ENCODE results near the gene TBC1D10A. TPM values are rescaled to one million over a fixed set of nuclear protein-coding genes. Genes with fewer than 3 reads are reported as not detected.

The TBC1D10A gene
- total RNA-seq, 2 experiments from 2014 or later = 38.9 to 41.8 TPM

DNA sequence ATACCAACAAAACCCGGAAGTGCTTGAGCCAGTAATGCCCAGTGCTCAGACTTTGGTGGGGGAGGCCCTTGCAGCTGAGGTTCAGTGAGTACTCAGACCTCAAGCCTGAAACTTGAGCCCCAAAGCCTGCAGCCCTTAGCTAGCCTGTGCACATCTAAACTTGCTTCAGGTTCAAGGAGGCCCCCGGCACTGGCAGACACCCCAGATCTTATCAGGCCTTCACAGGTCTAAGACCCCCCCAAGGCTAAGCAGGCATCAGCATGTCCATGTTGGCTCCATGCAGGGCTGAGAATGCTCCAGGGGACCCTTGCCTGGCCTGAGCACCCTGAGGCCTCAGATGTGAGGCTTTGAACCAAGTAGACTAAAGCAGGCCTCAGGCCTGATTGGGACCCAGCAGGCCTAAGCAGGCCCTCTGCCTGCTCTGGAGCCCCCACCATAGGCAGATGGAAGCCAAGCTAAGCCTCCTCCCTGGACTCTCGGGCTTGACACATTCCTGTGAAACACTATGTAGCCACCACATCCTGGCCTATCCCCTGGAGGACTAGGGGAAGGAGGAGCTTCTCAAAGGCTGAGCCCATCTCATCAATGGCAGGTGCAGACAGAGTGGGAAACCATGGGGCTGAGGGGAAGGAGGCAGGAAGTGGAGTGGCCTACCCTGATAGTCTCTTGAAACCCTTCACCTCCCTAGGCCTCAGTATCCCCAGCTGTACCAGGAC is 36.2 kb downstream of the TBC1D10A start:
- intact Hi-C loops (cut with DNase I, micrococcal nuclease) = loop anchor here in 1 of 2 experiments (1.0 kb wide), 2 partner anchors 15 to 66 kb away; partner anchors contain the start of gene SF3A1
- peak overlapping the region; percentile 75 for H3K4me3 ChIP-seq (ENCODE audit: low read length)
- H3K27me3 ChIP-seq (ENCODE audit: control insufficient read depth in 1 of 2, insufficient read depth in 2 of 2, low read length in 2 of 2) = no peaks in the 10 kb centered on the region
- Mint-ChIP-seq H3K4me3 (peak overlapping the region; percentile 97), H3K4me1 (ENCODE audit: low read depth) (peaks cover 58% of the 10 kb centered on the region), H3K27ac (peak overlapping the region; percentile 87), H3K9me3 (no peaks in the 10 kb centered on the region), H3K36me3 (ENCODE audit: low read depth) (peaks cover 70% of the 10 kb centered on the region), H3K27me3 (no peaks in the 10 kb centered on the region)
- no peak for ATAC-seq (ENCODE audit: poor library complexity)
- no peaks in the 10 kb centered on the region for H3K9me3 ChIP-seq (ENCODE audit: control insufficient read depth in 1 of 2, insufficient read depth in 1 of 2, low read length in 2 of 2)
- POLR2A ChIA-PET = interaction anchor here (0.6 to 9.8 kb wide), 14 partner anchors 8 to 135 kb away, joined by 3 to 268 read pairs (median 10); partner anchors contain the start of genes CCDC157, MTFP1, RNF215 and SEC14L2
- H3K27ac ChIP-seq (ENCODE audit: low read depth in 1 of 2, low read length in 2 of 2) = peak overlapping the region; percentile 37 to 60
- peaks cover 64% of the 10 kb centered on the region for H3K4me1 ChIP-seq (ENCODE audit: insufficient read depth, low read length)
- CTCF ChIA-PET = interaction anchor here (1.5 to 6.8 kb wide), 9 partner anchors 14 to 134 kb away, joined by 4 to 99 read pairs (median 20); partner anchors contain the start of genes CCDC157, RNF215, SF3A1 and TBC1D10A
- H3K36me3 ChIP-seq (ENCODE audit: insufficient read depth, low read length) = peaks cover 48% of the 10 kb centered on the region
- TF ChIP-seq, protein P1, sequence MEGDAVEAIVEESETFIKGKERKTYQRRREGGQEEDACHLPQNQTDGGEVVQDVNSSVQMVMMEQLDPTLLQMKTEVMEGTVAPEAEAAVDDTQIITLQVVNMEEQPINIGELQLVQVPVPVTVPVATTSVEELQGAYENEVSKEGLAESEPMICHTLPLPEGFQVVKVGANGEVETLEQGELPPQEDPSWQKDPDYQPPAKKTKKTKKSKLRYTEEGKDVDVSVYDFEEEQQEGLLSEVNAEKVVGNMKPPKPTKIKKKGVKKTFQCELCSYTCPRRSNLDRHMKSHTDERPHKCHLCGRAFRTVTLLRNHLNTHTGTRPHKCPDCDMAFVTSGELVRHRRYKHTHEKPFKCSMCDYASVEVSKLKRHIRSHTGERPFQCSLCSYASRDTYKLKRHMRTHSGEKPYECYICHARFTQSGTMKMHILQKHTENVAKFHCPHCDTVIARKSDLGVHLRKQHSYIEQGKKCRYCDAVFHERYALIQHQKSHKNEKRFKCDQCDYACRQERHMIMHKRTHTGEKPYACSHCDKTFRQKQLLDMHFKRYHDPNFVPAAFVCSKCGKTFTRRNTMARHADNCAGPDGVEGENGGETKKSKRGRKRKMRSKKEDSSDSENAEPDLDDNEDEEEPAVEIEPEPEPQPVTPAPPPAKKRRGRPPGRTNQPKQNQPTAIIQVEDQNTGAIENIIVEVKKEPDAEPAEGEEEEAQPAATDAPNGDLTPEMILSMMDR (IDR thresholded peaks at IDR 0.05) = no peak
- DNase-seq = peak in 1 of 14 experiments; percentile 25

DNA sequence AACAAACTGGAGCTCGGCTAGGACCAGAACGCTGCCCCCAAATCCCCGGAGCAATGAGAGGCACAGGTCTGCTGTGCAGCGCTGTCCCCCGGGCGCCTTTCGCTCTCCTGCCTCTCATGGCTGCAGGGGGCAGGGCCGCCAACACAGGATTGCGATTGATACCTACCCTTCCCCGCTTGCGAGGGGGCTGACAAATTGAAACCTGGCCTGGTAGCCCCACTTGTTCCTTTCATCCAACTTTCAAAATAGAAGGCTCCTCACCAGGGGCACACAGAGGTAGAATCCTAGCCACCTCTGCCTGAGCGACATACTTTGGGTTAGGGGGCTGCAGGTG is 36.8 kb downstream of the TBC1D10A start:
- H3K27ac Mint-ChIP-seq = peak overlapping the region; percentile 87
- H3K4me1 Mint-ChIP-seq (ENCODE audit: low read depth) = peaks cover 56% of the 10 kb centered on the region
- CTCF ChIA-PET = interaction anchor here (1.8 to 6.8 kb wide), 9 partner anchors 8 to 134 kb away, joined by 4 to 99 read pairs (median 20); partner anchors contain the start of genes CCDC157, RNF215, SF3A1 and TBC1D10A
- no peaks in the 10 kb centered on the region for H3K9me3 Mint-ChIP-seq
- Histone ChIP-seq H3K27ac (ENCODE audit: low read depth in 1 of 2, low read length in 2 of 2) (peak overlapping the region; percentile 37 to 60), H3K4me3 (ENCODE audit: low read length) (peak overlapping the region; percentile 75), H3K36me3 (ENCODE audit: insufficient read depth, low read length) (peaks cover 48% of the 10 kb centered on the region), H3K27me3 (ENCODE audit: control insufficient read depth in 1 of 2, insufficient read depth in 2 of 2, low read length in 2 of 2) (no peaks in the 10 kb centered on the region), H3K4me1 (ENCODE audit: insufficient read depth, low read length) (peaks cover 59% of the 10 kb centered on the region), H3K9me3 (ENCODE audit: control insufficient read depth in 1 of 2, insufficient read depth in 1 of 2, low read length in 2 of 2) (no peaks in the 10 kb centered on the region)
- TF ChIP-seq, protein P1 (IDR thresholded peaks at IDR 0.05) = no peak
- ATAC-seq (ENCODE audit: poor library complexity) (peak; percentile 37), DNase-seq (no peak)
- intact Hi-C loops (cut with DNase I, micrococcal nuclease) = loop anchor here (1.0 to 5.0 kb wide), 6 partner anchors 15 to 195 kb away; partner anchors contain the start of genes SF3A1 (in 2 of the 2), MTFP1 (in 1 of the 2) and TBC1D10A (in 1 of the 2)
- peaks cover 68% of the 10 kb centered on the region for H3K36me3 Mint-ChIP-seq (ENCODE audit: low read depth)
- no peaks in the 10 kb centered on the region for H3K27me3 Mint-ChIP-seq
- POLR2A ChIA-PET = interaction anchor here (0.6 to 9.8 kb wide), 12 partner anchors 8 to 135 kb away, joined by 3 to 268 read pairs (median 28); partner anchors contain the start of genes CCDC157, MTFP1, RNF215 and SEC14L2
- H3K4me3 Mint-ChIP-seq = peak overlapping the region; percentile 97

DNA sequence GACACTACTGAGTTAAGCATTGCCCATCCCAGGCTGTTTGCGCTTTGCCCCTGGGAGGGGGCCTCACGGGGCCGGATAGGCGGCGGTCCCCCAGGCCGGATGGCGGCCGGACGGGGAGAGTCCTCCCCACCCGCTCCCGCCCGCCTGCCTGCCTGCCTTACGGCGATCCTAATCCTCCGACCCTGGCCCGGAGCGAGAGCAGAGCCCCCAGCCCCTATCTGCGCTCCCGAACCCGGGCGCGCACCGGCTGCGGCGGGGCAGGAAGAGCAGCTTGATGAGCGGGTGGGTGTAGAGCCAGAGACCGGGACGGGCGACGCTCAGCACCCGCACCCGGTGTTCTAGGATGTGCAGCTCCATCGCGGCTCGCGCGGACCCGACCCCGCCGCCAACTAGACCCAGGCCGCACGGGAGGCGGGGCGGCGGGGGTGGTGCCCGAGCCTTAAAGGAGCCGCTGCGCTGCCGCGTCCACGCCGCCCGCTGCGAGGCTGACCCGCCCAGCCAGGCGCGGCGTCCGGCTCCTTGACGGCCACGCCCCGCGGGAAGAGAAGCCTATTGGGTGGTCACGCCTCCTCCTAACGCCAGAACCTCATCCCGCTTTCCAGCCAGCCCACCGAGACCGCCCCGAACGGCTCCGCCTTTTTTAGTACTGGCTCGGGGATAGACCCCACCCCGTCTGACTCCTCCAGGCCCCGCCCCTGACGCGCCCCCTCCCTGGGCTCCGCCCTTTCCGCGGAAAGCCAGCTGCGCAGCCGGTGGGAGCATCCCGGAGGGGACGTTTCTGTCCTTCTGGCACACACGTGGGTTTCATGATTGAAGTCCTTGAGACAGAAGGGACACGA is 37.4 kb downstream of the TBC1D10A start, which contains the start of gene CASTOR1:
Gene CASTOR1, minus strand, starts transcription at position 365 of the 839 bp plus-strand sequence. Its CDS starts 8 bp downstream, at position 357.
- Histone ChIP-seq H3K27ac (ENCODE audit: low read depth in 1 of 2, low read length in 2 of 2) (peak within 1 kb of the TSS; percentile 51 to 60), H3K27me3 (ENCODE audit: control insufficient read depth in 1 of 2, insufficient read depth in 2 of 2, low read length in 2 of 2) (no peaks in the 10 kb centered on the region), H3K4me3 (ENCODE audit: low read length) (peak within 1 kb of the TSS; percentile 75), H3K36me3 (ENCODE audit: insufficient read depth, low read length) (peaks cover 45% of the 10 kb centered on the region), H3K9me3 (ENCODE audit: control insufficient read depth in 1 of 2, insufficient read depth in 1 of 2, low read length in 2 of 2) (no peaks in the 10 kb centered on the region), H3K4me1 (ENCODE audit: insufficient read depth, low read length) (peaks cover 54% of the 10 kb centered on the region)
- Mint-ChIP-seq H3K27ac (peak within 1 kb of the TSS; percentile 89), H3K36me3 (ENCODE audit: low read depth) (peaks cover 68% of the 10 kb centered on the region), H3K9me3 (no peaks in the 10 kb centered on the region), H3K4me3 (peak within 1 kb of the TSS; percentile 97), H3K4me1 (ENCODE audit: low read depth) (peaks cover 55% of the 10 kb centered on the region), H3K27me3 (no peaks in the 10 kb centered on the region)
- DNase-seq = peak; percentile 75 to 96 (median 86)
- ChIA-PET POLR2A (interaction anchor here (0.6 to 9.8 kb wide), 21 partner anchors 9 to 185 kb away, joined by 3 to 268 read pairs (median 7); partner anchors contain the start of genes CCDC157, MTFP1, OSM and RNF215), CTCF (interaction anchor here (0.9 to 6.8 kb wide), 12 partner anchors 9 to 135 kb away, joined by 3 to 99 read pairs (median 15); partner anchors contain the start of genes CCDC157, RNF215, SF3A1 and TBC1D10A)
- TF ChIP-seq, protein P1 (IDR thresholded peaks at IDR 0.05) = no peak
- ATAC-seq (ENCODE audit: poor library complexity) = peak; percentile 78
- intact Hi-C loops (cut with DNase I, micrococcal nuclease) = loop anchor here (1.0 to 5.0 kb wide), 5 partner anchors 17 to 195 kb away; partner anchors contain the start of genes MTFP1 (in 1 of the 2), SF3A1 (in 1 of the 2) and TBC1D10A (in 1 of the 2)

Measured in CD4-positive, alpha-beta T cell (primary cell).